ENCODE data around the gene COLEC12.

Gene COLEC12

DNA sequence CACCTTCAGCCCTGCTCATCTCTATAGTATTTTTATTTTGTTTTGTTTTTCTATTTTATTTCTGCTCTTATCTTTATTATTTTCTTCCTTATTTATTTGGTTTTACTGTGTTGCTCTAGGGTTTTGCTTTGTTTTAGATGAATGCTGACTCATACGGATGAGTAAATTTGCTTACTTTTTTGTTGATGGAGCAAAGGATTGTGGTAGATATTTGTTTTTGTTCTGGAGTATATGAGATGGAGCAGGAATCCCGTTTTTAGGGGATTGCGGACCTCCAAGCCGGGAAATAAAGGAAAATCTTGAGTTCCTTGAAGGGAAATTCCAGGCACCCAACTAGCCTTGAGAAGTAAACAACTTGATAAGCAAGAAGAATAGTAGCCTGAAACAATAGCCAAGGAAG is 15.3 kb upstream of the COLEC12 start:
- Mint-ChIP-seq H3K4me1 (peaks cover 2% of the 10 kb centered on the region), H3K9me3 (peaks cover 4% of the 10 kb centered on the region), H3K27me3 (peaks cover 4% of the 10 kb centered on the region), H3K36me3 (peaks cover 3% of the 10 kb centered on the region), H3K4me3 (no peak overlapping the region), H3K27ac (no peak overlapping the region)
- DNase-seq (ENCODE audit: low spot score in 2 of 2) (no peak), ATAC-seq (ENCODE audit: low read depth) (no peak)

DNA sequence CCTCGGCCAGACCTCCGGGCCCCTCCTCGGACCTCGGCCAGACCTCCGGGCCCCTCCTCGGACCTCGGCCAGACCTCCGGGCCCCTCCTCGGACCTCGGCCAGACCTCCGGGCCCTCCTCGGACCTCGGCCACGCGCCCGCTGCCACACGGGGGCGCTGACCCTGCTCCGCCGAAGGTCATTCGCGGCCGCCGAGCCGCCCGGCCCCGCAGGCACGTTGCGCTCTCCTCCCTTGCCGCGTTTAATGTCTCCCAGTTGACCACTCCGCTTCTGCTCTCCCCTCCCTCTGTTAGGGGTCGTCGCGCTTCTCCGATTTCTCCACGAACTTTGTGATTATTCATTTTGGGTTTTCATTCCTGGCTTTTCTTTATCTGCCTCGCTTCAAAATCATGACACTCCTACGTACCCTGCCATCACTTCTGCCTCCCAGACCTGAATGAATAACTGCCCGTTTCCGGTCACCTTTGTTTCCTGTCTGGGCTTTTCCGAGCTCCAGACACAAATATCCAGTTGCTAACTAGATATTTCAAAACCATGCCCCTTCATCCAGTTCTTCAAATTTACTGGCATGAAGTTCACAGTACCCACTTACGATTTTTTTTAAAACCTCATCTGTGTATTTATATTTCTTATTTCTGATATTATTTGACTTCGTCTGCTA is 14.8 kb upstream of the COLEC12 start:
- ATAC-seq (ENCODE audit: low read depth) (no peak), DNase-seq (ENCODE audit: low spot score in 2 of 2) (no peak)
- peaks cover 3% of the 10 kb centered on the region for H3K36me3 Mint-ChIP-seq
- H3K27me3 Mint-ChIP-seq = peaks cover 2% of the 10 kb centered on the region
- no peak overlapping the region for H3K4me3 Mint-ChIP-seq
- peaks cover 2% of the 10 kb centered on the region for H3K4me1 Mint-ChIP-seq
- peaks cover 4% of the 10 kb centered on the region for H3K9me3 Mint-ChIP-seq
- no peak overlapping the region for H3K27ac Mint-ChIP-seq

DNA sequence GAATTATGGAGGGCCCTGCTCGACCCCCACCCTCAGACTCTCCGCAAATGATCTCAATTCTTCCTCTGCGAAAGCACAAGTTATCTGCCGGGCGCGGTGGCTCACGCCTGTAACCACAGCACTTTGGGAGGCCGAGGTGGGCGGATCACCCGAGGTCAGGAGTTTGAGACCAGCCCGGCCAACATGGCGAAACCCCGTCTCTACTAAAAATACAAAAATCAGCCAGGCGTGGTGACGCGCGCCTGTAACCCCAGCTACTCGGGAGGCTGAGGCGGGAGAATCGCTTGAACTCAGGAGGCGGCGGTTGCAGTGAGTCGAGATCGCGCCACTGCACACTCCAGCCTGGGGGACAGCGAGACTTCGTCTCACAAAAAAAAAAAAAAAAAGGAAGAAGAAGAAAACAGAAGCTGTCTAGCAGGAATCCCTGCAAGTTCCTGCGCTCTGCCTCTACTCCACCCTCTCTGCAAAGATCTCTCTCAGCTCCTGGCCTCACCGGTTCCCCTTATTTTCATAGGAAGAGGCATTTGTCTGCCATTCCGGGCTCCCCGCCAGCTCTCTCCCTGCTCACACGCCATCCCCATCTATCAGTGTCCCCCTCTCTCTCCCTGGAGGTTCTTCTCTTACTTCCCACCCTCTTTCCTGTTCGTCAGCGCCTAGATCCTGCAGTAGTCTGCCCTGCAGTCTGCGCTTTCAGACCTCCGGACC is 13.5 kb upstream of the COLEC12 start:
- H3K4me1 Mint-ChIP-seq = peaks cover 2% of the 10 kb centered on the region
- ATAC-seq (ENCODE audit: low read depth) (no peak), DNase-seq (ENCODE audit: low spot score in 2 of 2) (no peak)
- H3K27ac Mint-ChIP-seq = no peak overlapping the region
- H3K4me3 Mint-ChIP-seq = no peak overlapping the region
- H3K9me3 Mint-ChIP-seq = peaks cover 4% of the 10 kb centered on the region
- H3K36me3 Mint-ChIP-seq = peaks cover 3% of the 10 kb centered on the region
- peaks cover 2% of the 10 kb centered on the region for H3K27me3 Mint-ChIP-seq

DNA sequence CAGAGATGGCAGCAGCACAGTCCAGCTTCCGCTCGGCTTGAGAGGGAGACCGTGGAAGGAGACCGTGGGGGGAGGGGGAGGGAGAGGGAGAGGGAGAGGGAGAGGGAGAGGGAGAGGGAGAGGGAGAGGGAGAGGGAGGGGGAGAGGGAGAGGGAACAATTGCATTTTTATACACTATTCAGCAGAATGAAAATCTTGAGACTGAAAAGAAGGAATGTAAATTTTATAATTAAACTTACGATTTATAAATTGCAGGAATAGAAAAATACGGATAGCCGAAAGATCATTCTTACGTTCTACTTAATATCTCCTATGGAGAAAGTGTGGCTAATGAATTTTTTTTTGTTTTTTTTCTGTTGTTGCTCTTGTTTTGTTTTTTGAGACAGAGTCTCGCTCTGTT is 12.5 kb upstream of the COLEC12 start:
- Mint-ChIP-seq H3K4me3 (no peak overlapping the region), H3K27me3 (peaks cover 2% of the 10 kb centered on the region), H3K4me1 (peaks cover 2% of the 10 kb centered on the region), H3K27ac (no peak overlapping the region), H3K36me3 (peaks cover 3% of the 10 kb centered on the region), H3K9me3 (peaks cover 4% of the 10 kb centered on the region)
- no peak for DNase-seq (ENCODE audit: low spot score in 2 of 2)
- ATAC-seq (ENCODE audit: low read depth) = no peak

DNA sequence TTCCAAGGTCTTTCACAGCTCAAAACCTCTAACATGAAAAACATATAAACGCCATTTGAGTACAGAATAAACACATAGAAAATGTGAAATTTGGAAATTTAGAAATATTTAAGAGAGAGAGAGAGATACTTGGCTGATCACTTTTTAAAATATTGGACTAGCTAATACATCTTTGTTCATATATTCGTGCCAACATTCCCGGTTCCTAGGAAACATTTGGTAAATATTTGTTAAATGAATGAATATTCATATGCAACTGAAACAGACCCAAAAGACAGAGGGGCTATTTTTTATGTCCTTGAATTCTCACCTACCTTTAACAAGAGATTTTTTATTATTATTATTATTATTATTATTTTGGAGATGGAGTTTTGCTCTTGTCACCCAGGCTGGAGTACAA is 8.3 kb upstream of the COLEC12 start:
- no peaks in the 10 kb centered on the region for H3K4me1 Mint-ChIP-seq
- no peak overlapping the region for H3K27ac Mint-ChIP-seq
- no peaks in the 10 kb centered on the region for H3K27me3 Mint-ChIP-seq
- DNase-seq (ENCODE audit: low spot score in 2 of 2) (no peak), ATAC-seq (ENCODE audit: low read depth) (no peak)
- H3K36me3 Mint-ChIP-seq = no peaks in the 10 kb centered on the region
- no peaks in the 10 kb centered on the region for H3K9me3 Mint-ChIP-seq
- H3K4me3 Mint-ChIP-seq = no peak overlapping the region

DNA sequence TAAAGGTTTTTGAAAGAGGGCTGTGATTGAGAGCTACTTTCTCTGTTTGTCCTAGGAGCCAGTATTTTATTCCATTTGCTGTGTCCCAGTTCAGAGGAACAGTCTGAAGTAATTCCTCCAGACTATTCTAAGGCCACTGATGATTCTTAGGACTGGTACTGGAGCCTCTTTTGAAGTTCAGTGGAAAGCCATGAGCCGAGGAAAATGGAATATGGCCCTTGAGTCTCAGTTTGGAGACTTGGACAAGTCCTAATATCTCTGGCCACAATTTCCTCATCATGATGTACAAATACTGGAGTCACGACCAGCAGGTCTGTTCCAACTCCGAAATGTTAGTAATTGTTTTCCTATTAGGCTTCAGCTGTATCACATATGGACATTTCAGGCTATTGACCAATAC is 7.1 kb upstream of the COLEC12 start:
- ATAC-seq (ENCODE audit: low read depth) (no peak), DNase-seq (ENCODE audit: low spot score in 2 of 2) (no peak)
- H3K4me3 Mint-ChIP-seq = no peak overlapping the region
- H3K4me1 Mint-ChIP-seq = no peaks in the 10 kb centered on the region
- H3K27ac Mint-ChIP-seq = no peak overlapping the region
- H3K36me3 Mint-ChIP-seq = no peaks in the 10 kb centered on the region
- H3K9me3 Mint-ChIP-seq = no peaks in the 10 kb centered on the region
- H3K27me3 Mint-ChIP-seq = no peaks in the 10 kb centered on the region

DNA sequence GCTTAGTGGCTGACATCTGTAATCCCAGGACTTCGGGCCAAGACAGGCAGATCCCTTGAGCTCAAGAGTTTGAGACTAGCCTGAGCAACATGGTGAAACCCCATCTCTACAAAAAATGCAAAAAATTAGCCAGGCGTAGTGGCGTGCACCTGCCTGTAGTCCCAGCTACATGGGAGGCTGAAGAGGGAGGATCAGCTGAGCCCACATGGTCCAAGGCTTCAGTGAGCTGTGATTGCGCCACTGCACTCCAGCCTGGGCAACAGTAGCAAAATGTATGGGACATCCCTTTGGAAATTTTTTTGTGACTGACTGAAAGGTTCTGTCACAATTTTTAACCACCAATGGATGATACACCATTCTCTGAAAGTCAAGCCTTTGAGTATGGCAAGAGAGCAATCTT is 6.3 kb upstream of the COLEC12 start:
- Mint-ChIP-seq H3K36me3 (no peaks in the 10 kb centered on the region), H3K4me1 (no peaks in the 10 kb centered on the region), H3K27ac (no peak overlapping the region), H3K4me3 (no peak overlapping the region), H3K27me3 (no peaks in the 10 kb centered on the region), H3K9me3 (no peaks in the 10 kb centered on the region)
- no peak for ATAC-seq (ENCODE audit: low read depth)
- no peak for DNase-seq (ENCODE audit: low spot score in 2 of 2)

DNA sequence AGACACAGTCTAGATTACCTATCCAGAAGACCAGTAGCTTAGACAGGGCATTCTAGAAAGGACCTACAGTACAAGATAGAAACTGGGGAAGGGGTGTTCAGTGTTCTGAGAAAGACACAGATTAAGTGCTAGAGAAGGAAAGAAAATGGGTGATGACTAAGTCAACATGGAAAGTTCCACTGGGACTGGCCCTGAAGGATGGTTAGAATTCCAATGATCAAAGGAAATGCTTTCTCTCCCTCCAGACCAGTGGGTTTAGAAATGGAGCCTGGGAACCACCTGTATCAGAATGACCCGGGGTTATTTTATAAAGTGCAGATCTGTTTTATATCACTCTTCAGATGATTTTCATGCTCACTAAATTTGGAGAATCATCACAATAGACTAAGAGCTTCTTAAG is 5.8 kb upstream of the COLEC12 start:
- Mint-ChIP-seq H3K36me3 (no peaks in the 10 kb centered on the region), H3K4me1 (no peaks in the 10 kb centered on the region), H3K27ac (no peak overlapping the region), H3K27me3 (no peaks in the 10 kb centered on the region), H3K9me3 (no peaks in the 10 kb centered on the region), H3K4me3 (no peak overlapping the region)
- ATAC-seq (ENCODE audit: low read depth) = no peak
- DNase-seq (ENCODE audit: low spot score in 2 of 2) = no peak

DNA sequence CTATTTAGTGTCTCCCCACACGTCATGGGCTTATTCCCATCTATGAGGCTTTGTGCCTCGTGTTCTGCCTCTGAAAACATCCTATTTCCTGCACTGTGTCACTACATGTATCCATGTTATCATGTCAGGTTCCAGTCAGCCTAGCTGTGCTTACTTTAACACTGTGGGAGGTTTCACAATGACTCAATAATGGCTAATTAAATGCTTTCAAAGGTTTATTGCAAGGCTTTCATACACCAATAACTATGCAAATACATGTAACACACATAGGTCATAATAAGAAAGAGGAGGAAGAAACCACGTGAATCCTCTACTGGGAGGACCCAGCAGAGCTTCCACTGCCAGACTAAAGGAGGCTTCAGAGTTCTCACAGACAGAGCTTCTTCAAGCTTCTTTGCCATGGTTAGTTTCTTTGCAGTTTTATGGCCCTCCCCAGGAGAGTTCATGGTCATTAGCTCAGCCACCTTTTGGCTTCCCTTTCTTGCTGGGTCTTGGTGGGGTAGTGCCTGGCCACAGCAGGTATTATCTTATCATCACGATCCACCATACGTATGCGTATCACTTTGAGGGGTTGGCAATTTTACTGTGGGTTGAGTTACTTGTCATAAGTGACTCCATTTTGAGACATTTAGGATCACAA is 5.1 kb upstream of the COLEC12 start:
- Mint-ChIP-seq H3K4me3 (no peak overlapping the region), H3K4me1 (no peaks in the 10 kb centered on the region), H3K36me3 (no peaks in the 10 kb centered on the region), H3K9me3 (no peaks in the 10 kb centered on the region), H3K27me3 (peaks cover 1% of the 10 kb centered on the region), H3K27ac (no peak overlapping the region)
- ATAC-seq (ENCODE audit: low read depth) (no peak), DNase-seq (ENCODE audit: low spot score in 2 of 2) (no peak)

DNA sequence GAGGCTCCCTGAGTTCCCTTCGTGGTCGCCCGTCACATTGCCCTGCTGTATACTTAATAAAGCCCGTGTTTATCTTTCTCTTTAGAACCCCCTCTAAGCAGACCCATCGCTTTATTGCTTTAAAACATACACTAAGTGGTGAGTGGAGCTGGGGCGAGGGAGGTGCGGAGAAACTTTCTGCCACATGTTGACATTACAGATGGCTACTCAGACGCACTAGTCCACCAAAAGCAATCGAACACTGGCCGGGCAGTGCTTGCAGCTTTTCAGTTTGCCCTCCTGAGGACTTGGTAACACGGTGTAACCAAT is 859 bp upstream of the COLEC12 start:
- no peak for DNase-seq (ENCODE audit: low spot score in 2 of 2)
- H3K27me3 Mint-ChIP-seq = peaks cover 4% of the 10 kb centered on the region
- ATAC-seq (ENCODE audit: low read depth) = no peak
- no peak overlapping the region for H3K27ac Mint-ChIP-seq
- H3K36me3 Mint-ChIP-seq = no peaks in the 10 kb centered on the region
- no peaks in the 10 kb centered on the region for H3K4me1 Mint-ChIP-seq
- H3K4me3 Mint-ChIP-seq = no peak overlapping the region
- no peaks in the 10 kb centered on the region for H3K9me3 Mint-ChIP-seq

DNA sequence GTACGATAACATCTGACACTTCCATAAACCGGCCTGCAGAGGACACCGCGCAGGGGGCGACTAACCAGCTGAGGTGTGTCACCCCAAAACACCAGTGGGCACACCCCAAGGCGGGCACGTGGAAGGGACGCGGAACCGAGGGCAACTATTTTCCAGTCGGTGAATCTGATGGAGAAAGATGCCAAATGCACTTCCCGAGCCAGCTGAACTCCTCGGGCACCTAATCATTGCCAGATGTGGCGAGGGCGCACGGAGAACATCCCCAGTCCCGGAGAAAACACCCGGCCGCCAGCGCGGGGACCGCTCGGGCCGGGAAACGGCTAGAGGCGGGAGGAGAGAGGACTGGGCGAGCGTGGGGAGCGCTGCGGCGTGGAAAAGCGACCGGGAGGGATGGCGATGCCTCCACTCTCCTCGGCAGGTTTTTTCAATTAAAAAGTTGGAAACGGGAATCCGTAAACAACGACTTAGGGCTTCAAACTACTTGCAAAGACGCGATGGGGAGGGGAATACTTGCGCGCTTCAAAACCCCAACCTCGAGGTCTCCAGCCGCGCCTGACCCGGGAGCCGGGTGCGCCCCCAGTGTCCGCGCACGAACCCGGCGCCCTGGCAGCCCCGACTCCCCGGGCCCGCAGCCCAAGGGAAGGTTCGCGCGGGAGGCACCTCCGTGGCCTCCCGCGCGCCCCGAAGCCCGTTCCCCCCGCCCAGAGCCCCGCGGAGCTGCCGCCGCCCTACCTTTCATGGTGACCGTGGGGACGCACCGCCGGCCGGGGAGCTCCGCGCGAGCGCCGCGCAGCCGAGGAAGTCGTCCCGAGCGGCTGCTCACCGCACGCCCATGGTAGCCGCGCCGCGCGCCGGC is 497 bp downstream of the COLEC12 start:
- ATAC-seq (ENCODE audit: low read depth) (no peak), DNase-seq (ENCODE audit: low spot score in 2 of 2) (no peak)
- Mint-ChIP-seq H3K27ac (no peak overlapping the region), H3K9me3 (no peaks in the 10 kb centered on the region), H3K36me3 (no peaks in the 10 kb centered on the region), H3K4me1 (no peaks in the 10 kb centered on the region), H3K4me3 (no peak overlapping the region), H3K27me3 (peaks cover 4% of the 10 kb centered on the region)

DNA sequence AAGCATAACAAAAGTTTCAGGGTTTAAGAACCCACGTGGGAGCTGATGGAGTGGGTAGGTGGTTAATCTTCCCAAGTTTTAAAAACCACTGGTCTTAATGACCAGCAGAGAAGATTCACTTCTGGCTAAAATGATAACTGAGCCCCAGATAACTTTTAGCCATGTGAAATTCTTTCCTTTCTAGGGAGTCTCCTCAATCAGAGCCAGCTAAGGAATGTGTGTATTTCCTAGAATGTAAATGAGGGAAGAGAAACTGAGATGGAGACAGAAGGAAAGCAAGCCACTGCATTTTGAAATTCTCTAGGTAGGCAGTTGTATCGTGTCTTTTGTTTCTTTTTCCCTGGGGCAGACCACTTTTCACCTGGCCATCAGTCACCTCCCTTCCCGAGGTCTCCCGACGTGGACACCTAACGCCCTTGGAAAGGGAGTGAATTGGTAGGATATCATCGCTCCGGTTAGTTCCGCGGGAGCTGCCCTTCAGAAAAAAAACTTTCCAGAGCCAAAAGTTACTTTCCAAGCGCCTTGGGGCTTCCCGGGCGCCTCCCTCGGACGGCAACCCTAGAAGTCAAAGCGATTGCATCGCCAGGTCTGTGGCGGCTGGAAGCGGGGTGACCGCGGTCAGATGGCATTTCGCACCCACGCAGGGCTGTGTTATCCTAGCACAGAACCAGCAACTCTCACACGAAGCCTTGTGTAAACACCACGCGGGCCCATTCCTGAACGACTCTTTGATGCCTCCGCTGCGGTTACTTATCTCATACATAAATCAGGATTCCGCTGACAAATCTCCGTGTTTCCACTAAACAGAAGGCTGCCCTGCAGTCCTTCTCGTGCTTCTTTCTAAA is 1.3 kb downstream of the COLEC12 start:
- no peaks in the 10 kb centered on the region for H3K4me1 Mint-ChIP-seq
- H3K27ac Mint-ChIP-seq = no peak overlapping the region
- no peaks in the 10 kb centered on the region for H3K36me3 Mint-ChIP-seq
- no peak for ATAC-seq (ENCODE audit: low read depth)
- no peak overlapping the region for H3K4me3 Mint-ChIP-seq
- no peaks in the 10 kb centered on the region for H3K9me3 Mint-ChIP-seq
- H3K27me3 Mint-ChIP-seq = peaks cover 4% of the 10 kb centered on the region
- no peak for DNase-seq (ENCODE audit: low spot score in 2 of 2)

DNA sequence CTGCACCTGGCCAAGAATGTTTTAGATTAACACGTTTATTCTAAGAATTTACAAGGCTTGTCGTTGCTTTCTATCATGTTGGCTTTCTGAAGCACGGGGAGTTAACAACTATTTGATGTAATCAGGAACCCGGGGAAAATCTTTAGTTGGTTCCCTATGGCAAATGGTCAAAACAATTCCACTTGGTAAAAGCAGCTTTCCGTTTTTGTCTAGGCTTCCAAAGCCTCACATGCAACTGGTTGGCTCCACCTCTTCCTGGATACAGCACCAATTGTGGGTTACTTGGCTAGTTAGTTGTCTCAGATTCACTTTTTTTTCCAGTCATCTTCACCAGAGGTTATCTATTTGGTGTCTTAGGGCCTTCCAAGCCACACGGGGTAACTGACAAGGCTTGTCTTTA is 2.8 kb downstream of the COLEC12 start:
- peaks cover 4% of the 10 kb centered on the region for H3K27me3 Mint-ChIP-seq
- H3K4me3 Mint-ChIP-seq = no peak overlapping the region
- ATAC-seq (ENCODE audit: low read depth) (no peak), DNase-seq (ENCODE audit: low spot score in 2 of 2) (no peak)
- H3K9me3 Mint-ChIP-seq = no peaks in the 10 kb centered on the region
- no peaks in the 10 kb centered on the region for H3K4me1 Mint-ChIP-seq
- no peaks in the 10 kb centered on the region for H3K36me3 Mint-ChIP-seq
- no peak overlapping the region for H3K27ac Mint-ChIP-seq

All from memory B cell (primary cell).